Measurements from ENCODE around the gene AXIN1. TPM values are rescaled to one million over a fixed set of nuclear protein-coding genes. Genes with fewer than 3 reads are reported as not detected.

AXIN1 gene, protein sequence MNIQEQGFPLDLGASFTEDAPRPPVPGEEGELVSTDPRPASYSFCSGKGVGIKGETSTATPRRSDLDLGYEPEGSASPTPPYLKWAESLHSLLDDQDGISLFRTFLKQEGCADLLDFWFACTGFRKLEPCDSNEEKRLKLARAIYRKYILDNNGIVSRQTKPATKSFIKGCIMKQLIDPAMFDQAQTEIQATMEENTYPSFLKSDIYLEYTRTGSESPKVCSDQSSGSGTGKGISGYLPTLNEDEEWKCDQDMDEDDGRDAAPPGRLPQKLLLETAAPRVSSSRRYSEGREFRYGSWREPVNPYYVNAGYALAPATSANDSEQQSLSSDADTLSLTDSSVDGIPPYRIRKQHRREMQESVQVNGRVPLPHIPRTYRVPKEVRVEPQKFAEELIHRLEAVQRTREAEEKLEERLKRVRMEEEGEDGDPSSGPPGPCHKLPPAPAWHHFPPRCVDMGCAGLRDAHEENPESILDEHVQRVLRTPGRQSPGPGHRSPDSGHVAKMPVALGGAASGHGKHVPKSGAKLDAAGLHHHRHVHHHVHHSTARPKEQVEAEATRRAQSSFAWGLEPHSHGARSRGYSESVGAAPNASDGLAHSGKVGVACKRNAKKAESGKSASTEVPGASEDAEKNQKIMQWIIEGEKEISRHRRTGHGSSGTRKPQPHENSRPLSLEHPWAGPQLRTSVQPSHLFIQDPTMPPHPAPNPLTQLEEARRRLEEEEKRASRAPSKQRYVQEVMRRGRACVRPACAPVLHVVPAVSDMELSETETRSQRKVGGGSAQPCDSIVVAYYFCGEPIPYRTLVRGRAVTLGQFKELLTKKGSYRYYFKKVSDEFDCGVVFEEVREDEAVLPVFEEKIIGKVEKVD
- 10 to 100 TPM; 21.4 to 22.8 TPM for total RNA-seq

DNA sequence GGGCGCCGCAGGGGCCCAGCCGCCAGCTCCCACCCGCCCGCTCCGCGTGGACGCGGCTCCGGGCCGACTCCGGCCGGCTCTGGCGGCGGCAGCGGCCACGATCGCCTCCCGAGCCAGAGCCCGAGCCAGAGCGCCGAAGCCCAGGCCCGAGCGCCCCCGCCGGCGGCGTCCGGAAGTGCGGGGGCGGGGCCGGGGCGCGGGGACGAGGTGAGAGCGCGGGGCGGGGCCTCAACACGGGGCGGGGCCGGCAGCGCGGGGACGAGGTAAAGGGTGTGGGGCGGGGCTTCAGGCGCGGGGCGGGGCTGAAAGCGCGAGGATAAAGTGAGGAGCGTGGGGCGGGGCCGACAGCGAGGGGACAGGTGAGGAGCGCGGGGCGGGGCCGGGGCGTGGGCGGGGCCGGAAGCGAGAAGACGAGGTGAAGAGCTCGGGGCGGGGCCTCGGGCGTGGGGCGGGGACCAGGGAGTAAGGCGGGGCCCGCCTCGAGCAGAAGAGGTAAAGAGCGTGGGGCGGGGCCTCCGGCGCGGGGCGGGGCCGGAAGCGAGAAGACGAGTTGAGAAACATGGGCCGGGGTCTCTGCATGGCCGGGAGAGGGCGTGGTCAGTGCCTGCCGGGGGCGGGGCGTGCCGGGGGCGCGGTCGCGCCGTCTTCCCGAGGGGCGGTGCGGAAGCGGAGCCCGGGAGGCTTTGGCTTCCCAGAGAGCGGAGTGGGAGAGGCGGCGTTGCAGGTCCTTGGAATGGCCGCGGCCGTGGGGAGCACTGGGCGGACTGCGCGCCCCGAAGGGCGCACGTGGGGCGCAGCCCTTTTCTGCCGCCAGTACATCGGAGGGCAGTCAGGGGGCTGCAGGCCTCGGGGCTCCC is at the start of gene AXIN1:
TSS of gene AXIN1 (minus strand) at position 177 of the 857 bp plus-strand sequence. CDS start 5,698 bp downstream, outside the sequence.
- peak; percentile 70 to 87 for ATAC-seq
- Mint-ChIP-seq H3K27ac (peak within 1 kb of the TSS in 1 of 2 donors; percentile 98), H3K36me3 (peaks cover 5 to 8% of the 10 kb centered on the region in 2 donors), H3K9me3 (no peaks in the 10 kb centered on the region)
- peak; percentile 98 to 100 for DNase-seq (ENCODE audit: low spot score in 2 of 2)

DNA sequence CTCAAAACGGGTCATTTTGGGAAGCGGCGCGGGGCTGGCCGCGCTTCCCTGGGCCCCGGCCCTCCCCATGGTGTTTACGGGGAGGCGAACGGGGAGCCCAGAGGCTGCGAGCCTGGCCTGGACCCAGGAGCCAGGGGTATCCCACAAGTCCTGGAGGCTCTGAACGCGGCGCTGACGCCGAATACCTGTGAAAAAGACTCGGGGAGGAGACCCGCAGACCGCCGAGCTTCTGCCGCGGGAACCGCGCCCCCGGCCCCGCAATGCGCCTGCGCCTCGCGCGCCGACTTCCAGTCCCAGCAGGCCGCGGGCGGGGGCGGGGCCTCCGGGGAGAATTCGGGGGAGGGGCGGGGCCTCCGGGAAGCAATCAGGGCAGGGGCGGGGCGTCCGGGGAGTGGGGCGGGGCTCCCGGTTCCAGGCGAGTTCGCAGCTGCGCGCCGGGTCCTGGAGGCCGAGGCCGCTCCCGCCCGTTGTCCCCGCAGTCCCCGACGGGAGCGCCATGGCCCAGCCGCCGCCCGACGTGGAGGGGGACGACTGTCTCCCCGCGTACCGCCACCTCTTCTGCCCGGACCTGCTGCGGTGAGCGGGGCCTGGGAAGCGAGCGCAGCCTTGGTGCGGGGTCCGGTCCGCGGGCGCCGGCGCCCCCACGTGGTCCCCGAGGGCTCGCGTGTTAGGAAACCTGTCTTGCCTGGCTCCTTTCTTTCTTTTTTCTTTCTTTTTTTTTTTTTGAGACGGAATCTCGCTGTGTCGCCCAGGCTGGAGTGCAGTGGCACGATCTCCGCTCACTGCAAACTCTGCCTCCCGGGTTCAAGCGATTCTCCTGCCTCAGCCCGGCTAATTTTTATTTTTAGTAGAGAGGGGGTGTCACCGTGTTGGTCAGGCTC is 49.2 kb upstream of the AXIN1 start, which contains the start of gene DECR2:
TSS of gene DECR2 (plus strand) at position 418 of the 881 bp plus-strand sequence. CDS start at position 497, 79 bp downstream.
- H3K9me3 Mint-ChIP-seq: no peaks in the 10 kb centered on the region

DNA sequence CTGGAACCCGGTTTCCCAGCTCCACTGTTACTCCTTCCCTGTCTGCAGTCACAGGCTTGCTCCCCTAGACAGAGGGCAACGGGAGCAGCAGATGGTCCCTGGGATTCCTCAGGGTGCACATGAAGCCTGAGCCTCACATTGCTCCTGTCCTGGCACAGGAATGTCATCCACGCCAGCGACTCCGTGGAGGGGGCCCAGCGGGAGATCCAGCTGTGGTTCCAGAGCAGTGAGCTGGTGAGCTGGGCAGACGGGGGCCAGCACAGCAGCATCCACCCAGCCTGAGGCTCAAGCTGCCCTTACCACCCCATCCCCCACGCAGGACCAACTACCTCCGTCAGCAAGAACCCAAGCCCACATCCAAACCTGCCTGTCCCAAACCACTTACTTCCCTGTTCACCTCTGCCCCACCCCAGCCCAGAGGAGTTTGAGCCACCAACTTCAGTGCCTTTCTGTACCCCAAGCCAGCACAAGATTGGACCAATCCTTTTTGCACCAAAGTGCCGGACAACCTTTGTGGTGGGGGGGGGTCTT is 47.6 kb upstream of the AXIN1 start:
- DNase-seq (ENCODE audit: low spot score in 2 of 2): no peak
- Mint-ChIP-seq H3K36me3 (no peaks in the 10 kb centered on the region), H3K9me3 (no peaks in the 10 kb centered on the region), H3K27ac (no peak overlapping the region)
- no peak for ATAC-seq

More for the DNA sequence above, 49.2 kb upstream of the AXIN1 start, which contains the start of gene DECR2:
- peak; percentile 89 for ATAC-seq
- peak; percentile 95 to 97 for DNase-seq (ENCODE audit: low spot score in 2 of 2)
- H3K36me3 Mint-ChIP-seq: no peaks in the 10 kb centered on the region
- peak within 1 kb of the TSS; percentile 86 to 91 for H3K27ac Mint-ChIP-seq

DNA sequence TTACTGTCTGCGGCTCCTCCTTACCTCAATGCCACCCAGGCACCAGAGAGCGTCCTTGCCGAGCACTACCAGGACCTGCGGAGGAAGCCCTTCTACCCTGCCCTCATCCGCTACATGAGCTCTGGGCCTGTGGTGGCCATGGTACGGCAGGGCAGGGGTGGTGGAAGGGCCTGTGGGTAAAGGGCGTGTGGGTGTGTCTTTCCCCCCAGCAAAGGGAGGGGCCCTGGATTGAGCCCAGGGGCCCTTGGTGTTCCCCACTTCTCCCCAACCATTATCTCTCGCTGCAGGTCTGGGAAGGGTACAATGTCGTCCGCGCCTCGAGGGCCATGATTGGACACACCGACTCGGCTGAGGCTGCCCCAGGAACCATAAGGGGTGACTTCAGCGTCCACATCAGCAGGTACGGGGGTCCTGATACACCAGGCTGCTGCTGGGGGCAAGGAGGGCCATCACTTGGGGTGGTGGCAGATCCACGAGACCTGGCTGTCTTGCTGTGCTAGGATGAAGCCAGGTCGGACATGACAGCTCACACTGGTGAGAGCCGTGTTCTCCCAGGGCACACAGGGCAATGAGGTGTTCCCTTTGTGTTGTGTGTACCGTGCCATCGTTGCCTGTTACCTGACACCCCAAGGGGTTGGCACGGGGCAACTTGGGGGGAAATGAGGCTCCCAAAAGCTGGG is 47.0 kb upstream of the AXIN1 start:
- no peak for ATAC-seq
- H3K9me3 Mint-ChIP-seq: no peaks in the 10 kb centered on the region

DNA sequence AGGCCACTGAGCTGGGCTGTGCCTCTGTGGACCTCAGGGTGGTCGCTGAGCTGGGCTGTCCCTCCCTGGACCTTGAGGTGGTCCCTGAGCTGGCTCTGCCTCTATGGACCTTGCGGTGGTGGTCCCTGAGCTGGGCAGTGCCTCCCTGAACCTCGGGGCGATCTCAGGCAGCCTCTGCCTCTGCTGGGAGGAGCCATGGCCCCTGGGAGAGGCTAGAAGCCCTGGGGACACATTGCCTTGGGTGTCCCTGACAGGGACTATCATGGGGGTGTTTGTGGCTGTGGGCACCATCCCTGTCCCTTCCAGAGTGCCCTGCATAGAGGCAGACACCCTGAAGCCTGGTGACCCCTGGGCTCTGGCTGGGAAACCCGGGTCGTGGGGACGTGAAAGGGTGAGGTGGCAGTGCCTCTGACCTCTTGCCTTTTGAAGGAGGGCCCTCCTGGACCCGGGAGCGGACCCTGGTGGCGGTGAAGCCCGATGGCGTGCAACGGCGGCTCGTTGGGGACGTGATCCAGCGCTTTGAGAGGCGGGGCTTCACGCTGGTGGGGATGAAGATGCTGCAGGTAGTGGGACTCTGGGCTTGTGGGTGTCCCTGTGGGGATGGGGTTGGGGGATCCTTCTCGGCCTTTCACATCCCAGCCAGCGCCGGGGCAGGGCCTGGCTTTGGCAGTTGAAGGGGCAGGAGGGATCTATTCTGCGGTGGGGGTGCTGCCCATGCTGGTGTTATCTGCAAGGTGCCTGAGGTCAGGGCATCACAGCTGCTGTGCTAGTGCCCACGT is 46.2 kb upstream of the AXIN1 start:
- H3K27ac Mint-ChIP-seq: no peak overlapping the region
- ATAC-seq (no peak), DNase-seq (ENCODE audit: low spot score in 2 of 2) (no peak)
- H3K36me3 Mint-ChIP-seq: no peaks in the 10 kb centered on the region
- H3K9me3 Mint-ChIP-seq: no peaks in the 10 kb centered on the region

More for the DNA sequence above, 47.0 kb upstream of the AXIN1 start:
- Mint-ChIP-seq H3K36me3 (no peaks in the 10 kb centered on the region), H3K27ac (no peak overlapping the region)
- DNase-seq (ENCODE audit: low spot score in 2 of 2): no peak

DNA sequence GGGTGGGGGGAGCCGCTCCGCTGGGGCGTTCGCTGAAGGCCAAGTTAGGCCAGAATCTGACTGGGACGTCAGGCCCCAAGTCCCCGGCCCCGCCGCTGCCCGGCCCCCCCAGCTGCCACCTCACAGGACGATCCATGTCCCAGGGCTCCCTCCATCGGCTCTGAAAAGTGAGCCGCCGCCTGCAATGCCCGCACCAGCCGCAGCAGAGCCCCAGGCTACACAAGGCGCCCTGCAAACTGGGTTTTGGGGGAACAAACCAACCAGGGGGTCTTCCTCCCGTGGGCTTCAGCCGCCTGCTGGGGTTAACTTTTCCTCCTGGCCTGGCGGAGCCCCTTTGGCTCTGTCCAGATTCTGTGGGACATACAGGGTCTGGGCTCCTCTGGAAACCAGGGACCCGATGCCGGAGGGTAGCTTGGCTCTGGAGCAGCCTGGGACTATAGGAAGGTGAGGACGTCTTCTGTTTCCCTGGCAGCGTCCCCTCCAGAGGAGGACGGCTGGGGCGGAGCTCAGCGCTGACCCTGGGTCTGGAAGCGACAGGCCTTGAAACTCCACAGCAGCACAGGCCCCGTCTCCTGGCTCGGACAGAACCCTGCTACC is 45.3 kb upstream of the AXIN1 start:
- no peak for ATAC-seq
- H3K9me3 Mint-ChIP-seq: no peaks in the 10 kb centered on the region
- H3K27ac Mint-ChIP-seq: peak overlapping the region in 1 of 2 donors; percentile 36
- peak in 1 of 2 donors; percentile 51 for DNase-seq (ENCODE audit: low spot score in 2 of 2)
- H3K36me3 Mint-ChIP-seq: no peaks in the 10 kb centered on the region

DNA sequence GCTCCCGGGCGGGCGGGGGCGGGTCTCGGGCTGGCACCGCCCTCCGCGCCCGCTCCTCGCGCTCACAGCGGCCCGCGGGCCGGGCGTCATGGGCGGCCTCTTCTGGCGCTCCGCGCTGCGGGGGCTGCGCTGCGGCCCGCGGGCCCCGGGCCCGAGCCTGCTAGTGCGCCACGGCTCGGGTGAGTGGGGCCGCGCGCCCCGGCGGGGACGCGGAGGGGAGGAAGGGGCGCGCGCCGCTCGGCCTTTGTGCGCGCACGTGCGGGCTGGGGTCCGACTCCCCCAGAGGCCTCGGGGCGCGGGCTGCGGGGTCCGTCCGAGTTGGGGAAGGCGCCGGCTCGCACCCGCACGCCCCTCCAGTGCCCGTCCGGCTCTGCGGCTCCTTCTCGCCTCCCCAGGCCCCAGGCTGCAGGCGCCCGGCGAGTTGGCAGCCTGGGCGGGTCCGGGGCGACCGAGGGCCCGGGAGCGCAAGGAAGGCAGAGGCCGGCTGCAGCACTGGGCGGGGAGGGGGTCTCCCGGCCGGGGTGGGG is 44.7 kb upstream of the AXIN1 start, which contains the start of gene NME4:
TSS of gene NME4 (plus strand) at position 65 of the 527 bp plus-strand sequence. CDS start at position 89, 24 bp downstream.
- H3K36me3 Mint-ChIP-seq: peaks cover 0 to under 1% of the 10 kb centered on the region in 2 donors
- no peaks in the 10 kb centered on the region for H3K9me3 Mint-ChIP-seq
- H3K27ac Mint-ChIP-seq: peak within 1 kb of the TSS in 1 of 2 donors; percentile 36
- no peak for DNase-seq (ENCODE audit: low spot score in 2 of 2)
- peak in 1 of 2 donors; percentile 12 for ATAC-seq

DNA sequence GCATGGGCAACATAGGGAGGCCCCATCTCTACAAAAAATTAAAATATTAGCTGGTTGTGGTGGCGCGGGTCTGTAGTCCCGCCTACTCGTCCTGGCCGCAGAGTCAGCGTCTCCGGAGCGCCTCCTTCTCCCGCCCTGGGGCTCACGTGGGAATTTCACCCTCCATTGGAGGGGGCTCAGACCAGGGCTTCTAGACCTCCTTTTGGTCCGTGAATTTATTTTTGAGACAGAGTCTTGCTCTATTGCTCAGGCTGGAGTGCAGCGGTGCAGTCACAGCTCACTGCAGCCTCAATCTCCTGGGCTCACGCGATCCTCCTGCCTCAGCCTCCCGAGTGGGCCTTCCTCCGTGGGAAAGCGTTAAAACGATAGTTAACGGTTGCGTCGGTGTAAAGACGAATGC is 44.1 kb upstream of the AXIN1 start:
- DNase-seq (ENCODE audit: low spot score in 2 of 2) (no peak), ATAC-seq (no peak)
- Mint-ChIP-seq H3K9me3 (no peaks in the 10 kb centered on the region), H3K27ac (no peak overlapping the region), H3K36me3 (peaks cover 0 to 7% of the 10 kb centered on the region in 2 donors)

DNA sequence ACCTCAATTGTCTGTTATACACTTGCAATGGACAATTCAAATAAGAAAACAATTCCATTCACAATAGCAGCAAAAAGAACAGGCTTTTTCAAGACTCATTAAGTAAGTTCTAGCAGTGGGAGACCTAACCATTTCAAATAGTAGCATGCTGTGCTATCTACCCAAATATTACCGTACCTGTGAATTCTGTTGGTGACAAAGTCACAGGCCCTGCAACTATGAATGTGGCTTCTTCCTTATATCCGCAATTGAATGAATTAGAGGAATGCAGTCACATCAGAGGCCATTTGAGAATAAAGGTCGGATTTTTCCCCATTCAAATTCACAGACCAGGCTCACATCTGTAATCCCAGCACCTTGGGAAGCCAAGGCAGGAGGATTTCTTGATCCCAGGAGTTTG is 43.7 kb upstream of the AXIN1 start:
- Mint-ChIP-seq H3K9me3 (no peaks in the 10 kb centered on the region), H3K36me3 (peaks cover 0 to 7% of the 10 kb centered on the region in 2 donors), H3K27ac (no peak overlapping the region)
- DNase-seq (ENCODE audit: low spot score in 2 of 2) (no peak), ATAC-seq (no peak)

DNA sequence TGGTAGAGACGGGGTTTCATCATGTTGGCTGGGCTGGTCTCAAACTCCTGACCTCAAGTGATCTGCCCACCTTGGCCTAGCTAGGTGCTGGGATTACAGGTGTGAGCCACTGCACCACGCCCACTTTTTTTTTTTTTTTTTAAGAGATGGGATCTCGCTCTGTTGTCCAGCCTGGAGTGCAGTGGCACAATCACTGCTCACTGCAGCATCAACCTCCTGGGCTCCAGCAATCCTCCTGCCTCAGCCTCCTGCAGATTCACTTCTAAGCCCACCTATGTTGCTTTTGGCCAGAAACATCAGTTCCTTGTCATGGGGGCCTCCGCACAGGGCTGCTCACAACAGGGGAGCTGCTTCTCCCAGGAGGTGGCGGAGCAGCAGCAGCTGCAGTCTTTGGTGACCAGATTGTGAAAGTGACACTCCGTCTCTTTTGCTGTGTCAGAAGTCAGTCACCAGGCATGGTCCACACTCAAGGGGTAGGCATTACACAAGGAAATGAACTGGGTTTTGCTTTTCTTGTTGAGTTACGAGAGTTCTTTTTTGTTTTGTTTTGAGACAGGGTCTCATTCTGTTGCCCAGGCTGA is 40.0 kb upstream of the AXIN1 start:
- H3K9me3 Mint-ChIP-seq: no peaks in the 10 kb centered on the region
- ATAC-seq (peak; percentile 26 to 57), DNase-seq (ENCODE audit: low spot score in 2 of 2) (no peak)
- peaks cover 0 to 7% of the 10 kb centered on the region in 2 donors for H3K36me3 Mint-ChIP-seq
- H3K27ac Mint-ChIP-seq: peak overlapping the region; percentile 14 to 85

DNA sequence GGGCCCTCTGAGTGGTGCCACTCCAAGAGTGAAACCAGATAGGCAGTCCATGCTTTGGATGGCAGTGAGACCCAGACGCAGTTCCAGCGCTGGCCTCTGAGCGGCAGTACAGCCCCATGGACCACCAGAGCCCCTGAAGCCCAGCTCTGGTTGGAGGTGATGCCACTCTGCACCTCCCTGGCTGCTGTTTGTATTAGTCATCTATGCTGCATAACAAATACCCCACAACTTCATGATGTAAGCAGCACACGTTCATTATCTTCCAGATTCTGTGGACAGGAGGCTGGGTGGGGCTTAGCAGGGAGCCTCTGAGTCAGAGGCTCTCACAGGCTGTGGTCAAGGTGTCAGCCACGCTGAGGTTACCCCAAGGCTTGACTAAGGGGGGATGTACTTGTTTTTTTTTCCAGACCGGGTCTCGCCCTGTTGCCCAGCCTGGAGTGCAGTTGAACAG is 39.4 kb upstream of the AXIN1 start:
- H3K27ac Mint-ChIP-seq: peak overlapping the region in 1 of 2 donors; percentile 85
- peak; percentile 79 to 92 for DNase-seq (ENCODE audit: low spot score in 2 of 2)
- H3K9me3 Mint-ChIP-seq: no peaks in the 10 kb centered on the region
- ATAC-seq: peak; percentile 94 to 97
- H3K36me3 Mint-ChIP-seq: peaks cover 0 to 7% of the 10 kb centered on the region in 2 donors

DNA sequence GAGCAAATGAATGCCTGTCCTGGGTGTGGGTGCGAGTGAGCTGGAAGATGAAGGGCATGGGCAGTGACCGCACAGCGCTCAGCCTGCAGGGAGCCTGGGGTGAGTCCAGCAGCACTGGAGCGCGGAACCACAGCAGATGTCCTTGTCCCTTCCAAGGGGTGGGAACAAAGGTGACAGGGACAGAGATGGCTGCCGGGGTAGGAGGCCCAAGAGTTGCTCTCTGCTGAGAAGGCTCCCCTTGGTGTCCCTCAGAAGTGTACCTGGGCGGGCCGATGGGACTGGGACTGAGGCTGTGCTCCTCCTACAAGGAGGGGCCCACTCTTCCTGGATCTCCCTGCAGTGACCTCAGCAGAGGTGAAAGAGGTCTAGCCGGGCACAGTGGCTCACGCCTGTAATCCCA is 36.8 kb upstream of the AXIN1 start:
- Mint-ChIP-seq H3K36me3 (peaks cover 0 to 7% of the 10 kb centered on the region in 2 donors), H3K9me3 (no peaks in the 10 kb centered on the region)

More for the DNA sequence above, 36.8 kb upstream of the AXIN1 start:
- no peak overlapping the region for H3K27ac Mint-ChIP-seq
- DNase-seq (ENCODE audit: low spot score in 2 of 2) (no peak), ATAC-seq (no peak)

Measured in activated naive CD4-positive, alpha-beta T cell treated with anti-CD3 and anti-CD28 coated beads, Interleukin-2, amount 50 U/mL, for 72 hours (primary cell).